GM23338 (cell line): Measurements from ENCODE around the gene DHRS4.

ENCODE experiments used
- EZH2 ChIP-seq: fragments of 200-600 bp; sonication (generic); IDR thresholded peaks from one replicate; pipeline ENCODE4 v1.8.0; 2017; ENCODE audit warnings: antibody characterized with exemption, mild to moderate bottlenecking, low read depth; ENCODE audit not compliant: unreplicated experiment
- EZH2phosphoT487 ChIP-seq: fragments of 200-600 bp; sonication (generic); IDR thresholded peaks from one replicate; pipeline ENCODE4 v1.8.1; 2018; ENCODE audit warnings: antibody characterized with exemption; ENCODE audit not compliant: unreplicated experiment
- JUNB ChIP-seq: IDR thresholded peaks from one replicate; pipeline ENCODE4 v1.6.1; 2016; ENCODE audit warnings: antibody characterized with exemption; ENCODE audit not compliant: unreplicated experiment
- POLR2AphosphoS5 ChIP-seq: IDR thresholded peaks from 2 replicates; pipeline ENCODE4 v1.6.1; 2016; ENCODE audit warnings: antibody characterized with exemption, low read depth
- TF ChIP-seq, protein P1 (sequence below), 2 experiments: fragments of 200-600 bp in 1 of 2; sonication (generic) in 1 of 2; conservative IDR thresholded peaks; 2 replicates each; pipeline versions ENCODE4 v1.5.1 to v1.6.1; 2016 to 2017; ENCODE audit warnings: antibody characterized with exemption in 2 of 2, low read depth in 2 of 2, mild to moderate bottlenecking in 2 of 2, moderate library complexity in 1 of 2
- TF ChIP-seq, protein P2 (sequence below): fragments of 250-450 bp; sonication (Bioruptor Pico); IDR thresholded peaks from 2 replicates; pipeline ENCODE4 v1.5.0; 2020; ENCODE audit warnings: mild to moderate bottlenecking, moderate library complexity

DNA sequence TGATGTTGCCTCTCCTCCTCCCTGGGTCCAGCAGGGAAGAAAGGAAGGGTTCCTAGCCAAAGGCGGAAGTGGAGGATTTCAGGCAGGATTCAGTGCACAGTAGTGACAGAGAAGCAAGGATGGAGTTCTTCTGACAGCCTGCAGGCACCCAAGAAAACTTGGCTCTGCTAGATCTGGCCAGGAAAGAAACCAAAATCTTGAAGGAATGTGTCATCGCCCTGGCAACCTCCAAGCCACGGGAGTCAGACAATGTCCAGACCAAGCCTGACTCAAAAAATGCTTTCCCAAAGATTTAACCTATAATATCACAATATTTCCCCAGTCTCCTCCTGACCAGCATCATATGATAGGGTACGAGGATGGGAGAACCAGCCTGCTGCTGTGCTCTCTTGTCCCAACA is 22.8 kb upstream of the DHRS4 start:
- TF ChIP-seq, protein P1, sequence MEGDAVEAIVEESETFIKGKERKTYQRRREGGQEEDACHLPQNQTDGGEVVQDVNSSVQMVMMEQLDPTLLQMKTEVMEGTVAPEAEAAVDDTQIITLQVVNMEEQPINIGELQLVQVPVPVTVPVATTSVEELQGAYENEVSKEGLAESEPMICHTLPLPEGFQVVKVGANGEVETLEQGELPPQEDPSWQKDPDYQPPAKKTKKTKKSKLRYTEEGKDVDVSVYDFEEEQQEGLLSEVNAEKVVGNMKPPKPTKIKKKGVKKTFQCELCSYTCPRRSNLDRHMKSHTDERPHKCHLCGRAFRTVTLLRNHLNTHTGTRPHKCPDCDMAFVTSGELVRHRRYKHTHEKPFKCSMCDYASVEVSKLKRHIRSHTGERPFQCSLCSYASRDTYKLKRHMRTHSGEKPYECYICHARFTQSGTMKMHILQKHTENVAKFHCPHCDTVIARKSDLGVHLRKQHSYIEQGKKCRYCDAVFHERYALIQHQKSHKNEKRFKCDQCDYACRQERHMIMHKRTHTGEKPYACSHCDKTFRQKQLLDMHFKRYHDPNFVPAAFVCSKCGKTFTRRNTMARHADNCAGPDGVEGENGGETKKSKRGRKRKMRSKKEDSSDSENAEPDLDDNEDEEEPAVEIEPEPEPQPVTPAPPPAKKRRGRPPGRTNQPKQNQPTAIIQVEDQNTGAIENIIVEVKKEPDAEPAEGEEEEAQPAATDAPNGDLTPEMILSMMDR (conservative IDR thresholded peaks at IDR 0.05; ENCODE audit: low read depth in 2 of 2), result no peak
- TF ChIP-seq EZH2phosphoT487, result no peak
- no peak for TF ChIP-seq POLR2AphosphoS5
- TF ChIP-seq EZH2, result no peak
- no peak for TF ChIP-seq JUNB
- TF ChIP-seq, protein P2, sequence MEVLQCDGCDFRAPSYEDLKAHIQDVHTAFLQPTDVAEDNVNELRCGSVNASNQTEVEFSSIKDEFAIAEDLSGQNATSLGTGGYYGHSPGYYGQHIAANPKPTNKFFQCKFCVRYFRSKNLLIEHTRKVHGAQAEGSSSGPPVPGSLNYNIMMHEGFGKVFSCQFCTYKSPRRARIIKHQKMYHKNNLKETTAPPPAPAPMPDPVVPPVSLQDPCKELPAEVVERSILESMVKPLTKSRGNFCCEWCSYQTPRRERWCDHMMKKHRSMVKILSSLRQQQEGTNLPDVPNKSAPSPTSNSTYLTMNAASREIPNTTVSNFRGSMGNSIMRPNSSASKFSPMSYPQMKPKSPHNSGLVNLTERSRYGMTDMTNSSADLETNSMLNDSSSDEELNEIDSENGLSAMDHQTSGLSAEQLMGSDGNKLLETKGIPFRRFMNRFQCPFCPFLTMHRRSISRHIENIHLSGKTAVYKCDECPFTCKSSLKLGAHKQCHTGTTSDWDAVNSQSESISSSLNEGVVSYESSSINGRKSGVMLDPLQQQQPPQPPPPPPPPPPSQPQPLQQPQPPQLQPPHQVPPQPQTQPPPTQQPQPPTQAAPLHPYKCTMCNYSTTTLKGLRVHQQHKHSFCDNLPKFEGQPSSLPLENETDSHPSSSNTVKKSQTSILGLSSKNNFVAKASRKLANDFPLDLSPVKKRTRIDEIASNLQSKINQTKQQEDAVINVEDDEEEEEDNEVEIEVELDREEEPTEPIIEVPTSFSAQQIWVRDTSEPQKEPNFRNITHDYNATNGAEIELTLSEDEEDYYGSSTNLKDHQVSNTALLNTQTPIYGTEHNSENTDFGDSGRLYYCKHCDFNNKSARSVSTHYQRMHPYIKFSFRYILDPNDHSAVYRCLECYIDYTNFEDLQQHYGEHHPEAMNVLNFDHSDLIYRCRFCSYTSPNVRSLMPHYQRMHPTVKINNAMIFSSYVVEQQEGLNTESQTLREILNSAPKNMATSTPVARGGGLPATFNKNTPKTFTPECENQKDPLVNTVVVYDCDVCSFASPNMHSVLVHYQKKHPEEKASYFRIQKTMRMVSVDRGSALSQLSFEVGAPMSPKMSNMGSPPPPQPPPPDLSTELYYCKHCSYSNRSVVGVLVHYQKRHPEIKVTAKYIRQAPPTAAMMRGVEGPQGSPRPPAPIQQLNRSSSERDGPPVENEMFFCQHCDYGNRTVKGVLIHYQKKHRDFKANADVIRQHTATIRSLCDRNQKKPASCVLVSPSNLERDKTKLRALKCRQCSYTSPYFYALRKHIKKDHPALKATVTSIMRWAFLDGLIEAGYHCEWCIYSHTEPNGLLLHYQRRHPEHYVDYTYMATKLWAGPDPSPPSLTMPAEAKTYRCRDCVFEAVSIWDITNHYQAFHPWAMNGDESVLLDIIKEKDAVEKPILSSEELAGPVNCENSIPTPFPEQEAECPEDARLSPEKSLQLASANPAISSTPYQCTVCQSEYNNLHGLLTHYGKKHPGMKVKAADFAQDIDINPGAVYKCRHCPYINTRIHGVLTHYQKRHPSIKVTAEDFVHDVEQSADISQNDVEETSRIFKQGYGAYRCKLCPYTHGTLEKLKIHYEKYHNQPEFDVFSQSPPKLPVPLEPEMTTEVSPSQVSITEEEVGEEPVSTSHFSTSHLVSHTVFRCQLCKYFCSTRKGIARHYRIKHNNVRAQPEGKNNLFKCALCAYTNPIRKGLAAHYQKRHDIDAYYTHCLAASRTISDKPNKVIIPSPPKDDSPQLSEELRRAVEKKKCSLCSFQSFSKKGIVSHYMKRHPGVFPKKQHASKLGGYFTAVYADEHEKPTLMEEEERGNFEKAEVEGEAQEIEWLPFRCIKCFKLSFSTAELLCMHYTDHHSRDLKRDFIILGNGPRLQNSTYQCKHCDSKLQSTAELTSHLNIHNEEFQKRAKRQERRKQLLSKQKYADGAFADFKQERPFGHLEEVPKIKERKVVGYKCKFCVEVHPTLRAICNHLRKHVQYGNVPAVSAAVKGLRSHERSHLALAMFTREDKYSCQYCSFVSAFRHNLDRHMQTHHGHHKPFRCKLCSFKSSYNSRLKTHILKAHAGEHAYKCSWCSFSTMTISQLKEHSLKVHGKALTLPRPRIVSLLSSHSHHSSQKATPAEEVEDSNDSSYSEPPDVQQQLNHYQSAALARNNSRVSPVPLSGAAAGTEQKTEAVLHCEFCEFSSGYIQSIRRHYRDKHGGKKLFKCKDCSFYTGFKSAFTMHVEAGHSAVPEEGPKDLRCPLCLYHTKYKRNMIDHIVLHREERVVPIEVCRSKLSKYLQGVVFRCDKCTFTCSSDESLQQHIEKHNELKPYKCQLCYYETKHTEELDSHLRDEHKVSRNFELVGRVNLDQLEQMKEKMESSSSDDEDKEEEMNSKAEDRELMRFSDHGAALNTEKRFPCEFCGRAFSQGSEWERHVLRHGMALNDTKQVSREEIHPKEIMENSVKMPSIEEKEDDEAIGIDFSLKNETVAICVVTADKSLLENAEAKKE, result no peak
